PFSK-1 (cell line): ENCODE measurements around the gene MPZL3.

Experiments used
- FOXP2 ChIP-seq: optimal IDR thresholded peaks from 2 replicates; pipeline ENCODE3; 2011; ENCODE audit warnings: borderline replicate concordance, control low read depth, inconsistent platforms; ENCODE audit not compliant: insufficient read depth; ENCODE audit errors: extremely low read length, extremely low read depth
- POLR2AphosphoS5 ChIP-seq: IDR thresholded peaks from 2 replicates; pipeline ENCODE4 v1.6.1; 2012; ENCODE audit warnings: low read depth, mild to moderate bottlenecking, control low read depth, low read length, moderate library complexity
- SIN3A ChIP-seq: IDR thresholded peaks from 2 replicates; pipeline ENCODE4 v1.6.1; 2012; ENCODE audit warnings: mild to moderate bottlenecking, low read length, moderate library complexity, borderline replicate concordance; ENCODE audit not compliant: insufficient read depth
- TAF1 ChIP-seq: IDR thresholded peaks from 2 replicates; pipeline ENCODE4 v1.6.1; 2012; ENCODE audit warnings: low read length, control low read depth, borderline replicate concordance; ENCODE audit not compliant: insufficient read depth
- TF ChIP-seq, protein P1 (sequence below), 2 experiments: IDR thresholded peaks; 2 replicates each; pipeline versions ENCODE4 v1.6.1 to v1.8.0; 2011 to 2012; ENCODE audit warnings: low read depth in 2 of 2, low read length in 2 of 2, control low read depth in 1 of 2, inconsistent platforms in 1 of 2, mild to moderate bottlenecking in 1 of 2, moderate library complexity in 1 of 2; ENCODE audit not compliant: insufficient read depth in 1 of 2

DNA sequence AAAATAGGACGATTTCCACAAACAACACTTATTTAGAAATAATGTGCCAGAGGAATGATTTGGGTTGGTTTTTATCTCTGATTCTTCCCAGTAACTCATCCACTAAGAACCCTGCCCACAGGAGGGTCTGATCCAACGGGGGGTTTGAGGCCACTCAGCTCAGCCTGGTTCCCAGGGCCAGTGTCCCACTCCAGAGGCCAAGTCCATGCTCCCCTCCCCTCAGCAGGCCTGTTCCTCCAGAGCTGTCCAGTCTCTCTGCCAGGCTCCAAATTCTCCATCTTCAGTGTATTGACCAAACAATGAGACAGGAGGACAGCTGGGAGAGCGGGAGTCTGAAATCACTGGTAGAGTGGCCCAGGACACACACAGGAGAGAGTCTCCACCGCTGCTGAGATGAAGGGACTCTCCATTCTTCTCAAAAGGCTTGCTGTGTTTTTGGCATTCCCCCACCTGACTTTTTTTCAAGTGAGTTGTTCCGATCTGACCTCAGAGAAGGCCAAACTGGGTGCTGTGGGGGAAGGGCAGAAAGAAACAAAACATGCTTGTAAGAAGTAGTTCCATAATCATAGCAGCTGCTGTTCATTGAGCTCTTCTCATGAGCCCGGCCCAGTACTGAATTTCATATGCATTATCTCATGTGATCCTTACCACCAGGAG is 58.1 kb downstream of the MPZL3 start:
- TF ChIP-seq TAF1 (no peak), POLR2AphosphoS5 (no peak), SIN3A (no peak), FOXP2 (no peak)
- TF ChIP-seq, protein P1, sequence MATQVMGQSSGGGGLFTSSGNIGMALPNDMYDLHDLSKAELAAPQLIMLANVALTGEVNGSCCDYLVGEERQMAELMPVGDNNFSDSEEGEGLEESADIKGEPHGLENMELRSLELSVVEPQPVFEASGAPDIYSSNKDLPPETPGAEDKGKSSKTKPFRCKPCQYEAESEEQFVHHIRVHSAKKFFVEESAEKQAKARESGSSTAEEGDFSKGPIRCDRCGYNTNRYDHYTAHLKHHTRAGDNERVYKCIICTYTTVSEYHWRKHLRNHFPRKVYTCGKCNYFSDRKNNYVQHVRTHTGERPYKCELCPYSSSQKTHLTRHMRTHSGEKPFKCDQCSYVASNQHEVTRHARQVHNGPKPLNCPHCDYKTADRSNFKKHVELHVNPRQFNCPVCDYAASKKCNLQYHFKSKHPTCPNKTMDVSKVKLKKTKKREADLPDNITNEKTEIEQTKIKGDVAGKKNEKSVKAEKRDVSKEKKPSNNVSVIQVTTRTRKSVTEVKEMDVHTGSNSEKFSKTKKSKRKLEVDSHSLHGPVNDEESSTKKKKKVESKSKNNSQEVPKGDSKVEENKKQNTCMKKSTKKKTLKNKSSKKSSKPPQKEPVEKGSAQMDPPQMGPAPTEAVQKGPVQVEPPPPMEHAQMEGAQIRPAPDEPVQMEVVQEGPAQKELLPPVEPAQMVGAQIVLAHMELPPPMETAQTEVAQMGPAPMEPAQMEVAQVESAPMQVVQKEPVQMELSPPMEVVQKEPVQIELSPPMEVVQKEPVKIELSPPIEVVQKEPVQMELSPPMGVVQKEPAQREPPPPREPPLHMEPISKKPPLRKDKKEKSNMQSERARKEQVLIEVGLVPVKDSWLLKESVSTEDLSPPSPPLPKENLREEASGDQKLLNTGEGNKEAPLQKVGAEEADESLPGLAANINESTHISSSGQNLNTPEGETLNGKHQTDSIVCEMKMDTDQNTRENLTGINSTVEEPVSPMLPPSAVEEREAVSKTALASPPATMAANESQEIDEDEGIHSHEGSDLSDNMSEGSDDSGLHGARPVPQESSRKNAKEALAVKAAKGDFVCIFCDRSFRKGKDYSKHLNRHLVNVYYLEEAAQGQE (IDR thresholded peaks at IDR 0.05; ENCODE audit: insufficient read depth in 1 of 2, low read depth in 2 of 2, low read length in 2 of 2), result no peak
